B cell (primary cell): Measurements from ENCODE around the gene TCEAL8. TPM values are rescaled to one million over a fixed set of nuclear protein-coding genes. Genes with fewer than 3 reads are reported as not detected.

Experiments
- ATAC-seq: fragments of 200-7000 bp; cut with Tn5 transposase; one replicate; pipeline ENCODE4 v1.10.0; 2021; ENCODE audit warnings: low read depth, mild to moderate bottlenecking, moderate number of reproducible peaks, moderate library complexity
- CTCF ChIA-PET: fragments of 350-600 bp; sonication (Branson Sonifier 250); formaldehyde crosslinking; loops from one replicate; lab custom pipeline; 2021; ENCODE audit warnings: antibody characterized with exemption, inconsistent platforms; lab: Charles Lee
- POLR2A ChIA-PET: fragments of 350-600 bp; sonication (Branson Sonifier 250); formaldehyde crosslinking; loops from one replicate; lab custom pipeline; 2021; ENCODE audit warnings: antibody characterized with exemption; lab: Charles Lee
- DNase-seq: peaks from one replicate; pipeline ENCODE4 v3.0.0; 2013
- H2AFZ ChIP-seq: 2 replicates; pipeline ENCODE4 v1.6.1; 2012; ENCODE audit warnings: mild to moderate bottlenecking, low read depth, low read length; ENCODE audit not compliant: insufficient read depth, poor library complexity, severe bottlenecking
- H3K27ac ChIP-seq, 2 donors: 1 replicate in 1 of 2; 2 replicates in 1 of 2; pipeline ENCODE4 v1.5.1; 2012 to 2013; ENCODE audit warnings: low read length in 2 of 2, mild to moderate bottlenecking in 2 of 2, moderate library complexity in 1 of 2
- H3K27me3 ChIP-seq, 4 experiments: fragments of 200-600 bp in 1 of 4; sonication (generic) in 1 of 4; replicated peaks in 1 of 4; 1 replicate in 2 of 4; 2 replicates in 2 of 4; pipeline versions ENCODE4 v1.6.1 to v1.7.0; 2013 to 2016; ENCODE audit warnings: low read length in 3 of 4, mild to moderate bottlenecking in 2 of 4, mixed read lengths in 1 of 4, moderate library complexity in 1 of 4; ENCODE audit not compliant: insufficient read depth in 4 of 4, control insufficient read depth in 3 of 4; ENCODE audit errors: control extremely low read depth in 1 of 4
- H3K36me3 ChIP-seq, 2 experiments: replicated peaks in 1 of 2; 1 replicate in 1 of 2; 2 replicates in 1 of 2; pipeline versions ENCODE4 v1.6.1 to v1.7.1; 2013; ENCODE audit warnings: low read length in 1 of 2; ENCODE audit not compliant: insufficient read depth in 2 of 2, control insufficient read depth in 1 of 2; ENCODE audit errors: control extremely low read depth in 1 of 2, extremely low read depth in 1 of 2
- H3K4me1 ChIP-seq, 2 donors: fragments of 200-600 bp in 1 of 2; sonication (generic) in 1 of 2; 1 replicate in 1 of 2; 2 replicates in 1 of 2; pipeline versions ENCODE4 v1.5.1 to v1.6.1; 2013 to 2017; ENCODE audit warnings: low read length in 2 of 2; ENCODE audit not compliant: control insufficient read depth in 2 of 2, insufficient read depth in 2 of 2
- H3K4me2 ChIP-seq: replicated peaks from 2 replicates; pipeline ENCODE3; 2012; ENCODE audit warnings: mild to moderate bottlenecking, low read depth, low read length; ENCODE audit not compliant: poor library complexity, severe bottlenecking
- H3K4me3 ChIP-seq, 5 experiments: fragments of 200-600 bp in 1 of 5; sonication (generic) in 1 of 5; 1 replicate in 3 of 5; 2 replicates in 2 of 5; pipeline versions ENCODE4 v1.5.1 to v1.7.0; 2011 to 2016; ENCODE audit warnings: low read length in 4 of 5, mild to moderate bottlenecking in 4 of 5, low read depth in 2 of 5, control low read depth in 1 of 5, moderate library complexity in 1 of 5; ENCODE audit not compliant: insufficient read depth in 1 of 5; ENCODE audit errors: control extremely low read depth in 1 of 5, extremely low read depth in 1 of 5
- H3K79me2 ChIP-seq: fragments of 200-600 bp; sonication (generic); one replicate; pipeline ENCODE4 v1.6.0; 2016; ENCODE audit warnings: low read length; ENCODE audit not compliant: control insufficient read depth, insufficient read depth
- H3K9ac ChIP-seq: fragments of 200-600 bp; sonication (generic); 2 replicates; pipeline ENCODE4 v1.6.1; 2017; ENCODE audit warnings: mild to moderate bottlenecking, low read length, moderate library complexity
- H3K9me3 ChIP-seq, 3 donors: one replicate each; pipeline versions ENCODE4 v1.6.1 to v1.7.1; 2013; ENCODE audit warnings: low read length in 2 of 3; ENCODE audit not compliant: control insufficient read depth in 2 of 3, insufficient read depth in 1 of 3; ENCODE audit errors: control extremely low read depth in 1 of 3
- H4K20me1 ChIP-seq: 2 replicates; pipeline ENCODE4 v1.6.0; 2012; ENCODE audit warnings: mild to moderate bottlenecking, low read length; ENCODE audit not compliant: insufficient read depth, control insufficient read depth, poor library complexity, severe bottlenecking
- H3K27ac Mint-ChIP-seq: one replicate; pipeline ENCODE4 v1.8.0; 2021; ENCODE audit warnings: mixed read lengths
- H3K27me3 Mint-ChIP-seq: one replicate; pipeline ENCODE4 v1.8.0; 2021; ENCODE audit warnings: mixed read lengths
- H3K4me1 Mint-ChIP-seq: one replicate; pipeline ENCODE4 v1.8.0; 2021; ENCODE audit warnings: mixed read lengths
- H3K4me3 Mint-ChIP-seq: one replicate; pipeline ENCODE4 v1.8.0; 2021; ENCODE audit warnings: mixed read lengths
- H3K9me3 Mint-ChIP-seq: one replicate; pipeline ENCODE4 v1.8.0; 2022; ENCODE audit warnings: mixed read lengths; ENCODE audit not compliant: insufficient read depth
- CTCF ChIP-seq: fragments of 200-600 bp; IDR thresholded peaks from one replicate; pipeline ENCODE4 v1.8.0; 2022; ENCODE audit warnings: antibody characterized with exemption, mild to moderate bottlenecking
- EZH2 ChIP-seq: IDR thresholded peaks from 2 replicates; pipeline ENCODE4 v1.6.1; 2012; ENCODE audit warnings: borderline replicate concordance, low read depth, mild to moderate bottlenecking, moderate library complexity, low read length; ENCODE audit not compliant: insufficient read depth, poor library complexity, severe bottlenecking
- WGBS: methylation state at CpG from one replicate; pipeline ENCODE4 v1.1.5; 2013; ENCODE audit warnings: missing lambda C conversion rate; ENCODE audit not compliant: insufficient coverage; 5-methylcytosine and 5-hydroxymethylcytosine counted together
- intact Hi-C: fragments of 100-400 bp; cut with micrococcal nuclease; formaldehyde crosslinking; loops from one replicate; pipeline ENCODE4 v1.10.0; 2022
- polyA plus RNA-seq: library from polyadenylated mRNA; depleted of rRNA; stranded (reverse); fragments of >200 nt; gene quantifications from 2 replicates; pipeline ENCODE4 v1.2.3, GENCODE V29; 2012
- total RNA-seq, 2 donors: library from RNA; stranded (reverse); fragments of 120-200 nt in 1 of 2; gene quantifications; 1 replicate in 1 of 2; 2 replicates in 1 of 2; pipeline versions ENCODE4 v1.2.3 to v1.2.4, GENCODE V29; 2013 to 2022

The TCEAL8 gene
- total and polyA plus RNA-seq, 2 donors (not counting 1 experiment from before 2014, with no cell fraction given): 4.1 to 17.5 TPM

DNA sequence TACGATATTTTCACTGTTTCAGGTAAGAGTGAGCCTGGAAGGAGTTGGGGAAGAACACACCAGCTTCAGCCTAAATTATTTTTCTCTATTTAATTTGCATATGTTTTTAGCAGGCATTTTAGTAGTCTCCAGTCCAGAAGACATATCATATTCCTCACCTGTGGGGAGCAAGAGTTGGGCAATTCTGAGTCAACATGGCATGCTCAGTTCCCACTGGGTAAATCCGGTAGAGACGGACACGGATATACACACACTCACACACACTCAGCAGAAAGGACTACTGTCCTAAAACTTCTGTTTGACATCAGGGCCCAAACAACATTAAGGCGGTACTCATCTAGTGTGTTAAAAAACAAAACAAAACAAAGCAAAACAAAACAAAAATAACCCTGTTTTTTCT, 44.9 kb downstream of the TCEAL8 start:
- Histone ChIP-seq H3K4me3 (no peak overlapping the region), H3K79me2 (no peaks in the 10 kb centered on the region), H4K20me1 (no peaks in the 10 kb centered on the region), H3K4me1 (peaks cover 0 to 4% of the 10 kb centered on the region in 2 donors), H3K9ac (no peak overlapping the region), H3K4me2 (no peak overlapping the region), H2AFZ (no peak overlapping the region), H3K27me3 (peaks cover 0 to 6% (median 2%) of the 10 kb centered on the region in 4 experiments), H3K9me3 (no peaks in the 10 kb centered on the region), H3K27ac (no peak overlapping the region), H3K36me3 (no peaks in the 10 kb centered on the region)
- DNase-seq: no peak
- Mint-ChIP-seq H3K9me3 (no peaks in the 10 kb centered on the region), H3K4me1 (peaks cover 6% of the 10 kb centered on the region), H3K27me3 (no peaks in the 10 kb centered on the region), H3K27ac (no peak overlapping the region), H3K4me3 (no peak overlapping the region)
- CTCF ChIA-PET: interaction anchor here (1.4 to 3.4 kb wide), 4 partner anchors 13 to 280 kb away, joined by 4 to 34 read pairs (median 16); no protein-coding TSS in a partner anchor
- POLR2A ChIA-PET: no interaction called here
- intact Hi-C loops: no loop called here
- no peak for ATAC-seq
- TF ChIP-seq EZH2: no peak
- no peak for TF ChIP-seq CTCF
- WGBS: 100% methylated on average over 1 of the region's 5 CpGs

Other genes starting within 250 kb of the TCEAL8 start
- 0.39 TPM in 1 of 2 replicates, not detected in the other for gene BEX1, start 191.0 kb downstream of the TCEAL8 start, total RNA-seq
- 0.84 and 1.7 TPM in 2 replicates for gene BEX1, start 191.0 kb downstream of the TCEAL8 start, polyA plus RNA-seq
- gene NXF3, start 162.0 kb downstream of the TCEAL8 start, total RNA-seq: not detected in 2 replicates
- gene NXF3, start 162.0 kb downstream of the TCEAL8 start, polyA plus RNA-seq: not detected in 2 replicates
- gene BEX4, start 40.0 kb downstream of the TCEAL8 start, total RNA-seq: 17.2 and 19.8 TPM in 2 replicates
- gene BEX4, start 40.0 kb downstream of the TCEAL8 start, polyA plus RNA-seq: 32.1 and 83.0 TPM in 2 replicates
- gene TCEAL5, start 21.6 kb upstream of the TCEAL8 start, total RNA-seq: not detected in 2 replicates
- not detected in 2 replicates for gene TCEAL5, start 21.6 kb upstream of the TCEAL8 start, polyA plus RNA-seq
- gene BEX2, start 55.8 kb upstream of the TCEAL8 start, total RNA-seq: 15.9 and 17.9 TPM in 2 replicates
- gene BEX2, start 55.8 kb upstream of the TCEAL8 start, polyA plus RNA-seq: 34.6 and 78.5 TPM in 2 replicates
- gene TCEAL7, start 75.1 kb upstream of the TCEAL8 start, total RNA-seq: not detected in 2 replicates
- gene TCEAL7, start 75.1 kb upstream of the TCEAL8 start, polyA plus RNA-seq: not detected in 2 replicates
- 0.39 and 0.42 TPM in 2 replicates for gene TCEAL9, start 101.4 kb upstream of the TCEAL8 start, total RNA-seq
- 0.25 and 0.34 TPM in 2 replicates for gene TCEAL9, start 101.4 kb upstream of the TCEAL8 start, polyA plus RNA-seq
- gene BEX3, start 121.4 kb upstream of the TCEAL8 start, total RNA-seq: 1.7 TPM in 1 of 2 replicates, not detected in the other
- gene BEX3, start 121.4 kb upstream of the TCEAL8 start, polyA plus RNA-seq: 0.37 and 2.2 TPM in 2 replicates